Peyer's patch (tissue), 4 donors: ENCODE data around the gene ITGA11.

Source experiments
- POLR2A ChIP-seq, 2 donors: fragments of 450-650 bp; IDR thresholded peaks; one replicate each; pipeline ENCODE4 v1.5.1; 2017; ENCODE audit warnings: antibody characterized with exemption in 2 of 2, mild to moderate bottlenecking in 2 of 2, moderate library complexity in 2 of 2
- TF ChIP-seq, protein P1 (sequence below), 6 experiments: fragments of 450-650 bp in 4 of 6; fragments of 200-600 bp in 2 of 6; sonication (generic) in 1 of 6; IDR thresholded peaks; one replicate each; pipeline ENCODE4 v1.5.1; 2017 to 2019; ENCODE audit warnings: antibody characterized with exemption in 6 of 6, mild to moderate bottlenecking in 3 of 6, moderate library complexity in 1 of 6

GRCh38 chr15:68375716-68376220 lies 56.2 kb downstream of the ITGA11 start:
- TF ChIP-seq, protein P1, sequence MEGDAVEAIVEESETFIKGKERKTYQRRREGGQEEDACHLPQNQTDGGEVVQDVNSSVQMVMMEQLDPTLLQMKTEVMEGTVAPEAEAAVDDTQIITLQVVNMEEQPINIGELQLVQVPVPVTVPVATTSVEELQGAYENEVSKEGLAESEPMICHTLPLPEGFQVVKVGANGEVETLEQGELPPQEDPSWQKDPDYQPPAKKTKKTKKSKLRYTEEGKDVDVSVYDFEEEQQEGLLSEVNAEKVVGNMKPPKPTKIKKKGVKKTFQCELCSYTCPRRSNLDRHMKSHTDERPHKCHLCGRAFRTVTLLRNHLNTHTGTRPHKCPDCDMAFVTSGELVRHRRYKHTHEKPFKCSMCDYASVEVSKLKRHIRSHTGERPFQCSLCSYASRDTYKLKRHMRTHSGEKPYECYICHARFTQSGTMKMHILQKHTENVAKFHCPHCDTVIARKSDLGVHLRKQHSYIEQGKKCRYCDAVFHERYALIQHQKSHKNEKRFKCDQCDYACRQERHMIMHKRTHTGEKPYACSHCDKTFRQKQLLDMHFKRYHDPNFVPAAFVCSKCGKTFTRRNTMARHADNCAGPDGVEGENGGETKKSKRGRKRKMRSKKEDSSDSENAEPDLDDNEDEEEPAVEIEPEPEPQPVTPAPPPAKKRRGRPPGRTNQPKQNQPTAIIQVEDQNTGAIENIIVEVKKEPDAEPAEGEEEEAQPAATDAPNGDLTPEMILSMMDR (IDR thresholded peaks at IDR 0.05), result no peak
- TF ChIP-seq POLR2A (IDR thresholded peaks at IDR 0.05), result no peak
